HG03520 (cell line): ENCODE results near the gene HNRNPUL1.
A peak's percentile ranks its signal among the peaks of the same experiment; 100 is the strongest.

Source experiments
- ATAC-seq: cut with Tn5 transposase; IDR thresholded peaks from one replicate; pipeline ENCODE4 v1.9.1; 2021; ENCODE audit warnings: mild to moderate bottlenecking, moderate library complexity; ENCODE audit not compliant: unreplicated experiment

Gene HNRNPUL1

GRCh38 chr19:41351339-41352245, 87.4 kb downstream of the HNRNPUL1 start:
- ATAC-seq, result peak; percentile 41

GRCh38 chr19:41352279-41352608, 88.1 kb downstream of the HNRNPUL1 start:
- no peak for ATAC-seq

- no peak for ATAC-seq
Observed at GRCh38 chr19:41352609-41353465, 88.7 kb downstream of the HNRNPUL1 start.

DNA sequence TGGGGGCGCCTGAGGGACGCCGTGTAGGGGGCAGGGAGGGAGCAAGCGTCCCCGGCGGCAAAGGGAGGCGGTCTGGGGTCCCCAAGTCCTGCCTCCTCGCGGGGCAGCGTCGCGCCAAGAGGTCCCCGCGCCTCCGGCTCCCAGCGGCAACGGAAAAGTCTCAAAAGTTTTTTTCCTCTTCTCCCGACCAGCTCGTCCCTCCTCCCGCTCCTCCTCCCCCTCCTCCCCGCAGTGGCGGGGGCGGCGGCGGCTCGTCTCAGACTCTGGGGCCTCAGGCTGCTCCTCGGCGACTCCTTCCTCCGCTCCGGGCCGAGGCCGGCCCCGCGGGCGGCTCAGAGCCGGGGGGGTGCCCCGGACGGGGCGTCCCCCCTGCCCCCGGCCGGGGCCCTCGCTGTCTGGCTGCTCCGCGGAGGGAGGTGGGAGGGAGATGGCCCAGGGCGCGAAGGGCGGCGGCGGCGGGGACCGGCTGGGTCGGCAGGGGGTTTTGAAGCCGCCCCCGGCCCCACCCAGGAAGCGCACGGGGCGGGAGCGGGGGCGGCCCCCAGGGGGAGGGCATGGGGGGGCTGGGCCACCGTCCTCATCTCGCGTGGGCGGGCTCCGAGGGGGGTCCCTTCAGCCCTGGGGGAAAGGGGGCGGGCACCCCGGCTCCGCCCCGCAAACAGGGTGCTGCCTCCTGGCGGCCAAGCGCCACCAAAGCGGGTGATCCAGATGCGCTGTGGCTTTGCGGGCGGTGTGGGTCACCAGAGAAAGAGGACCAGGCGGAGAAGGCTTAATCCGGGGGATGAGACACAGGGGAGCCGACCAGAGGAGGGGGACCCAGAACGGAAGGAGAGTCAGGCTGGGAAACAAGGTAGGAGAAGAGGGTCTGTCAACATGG, 89.5 kb downstream of the HNRNPUL1 start, which contains the start of gene TGFB1:
Gene TGFB1 (minus strand): TSS at position 457 of the 877 bp plus-strand sequence. CDS start 878 bp downstream, outside the sequence.
- ATAC-seq, result peak; percentile 34

GRCh38 chr19:41354343-41354953, 90.3 kb downstream of the HNRNPUL1 start:
- ATAC-seq, result no peak

DNA sequence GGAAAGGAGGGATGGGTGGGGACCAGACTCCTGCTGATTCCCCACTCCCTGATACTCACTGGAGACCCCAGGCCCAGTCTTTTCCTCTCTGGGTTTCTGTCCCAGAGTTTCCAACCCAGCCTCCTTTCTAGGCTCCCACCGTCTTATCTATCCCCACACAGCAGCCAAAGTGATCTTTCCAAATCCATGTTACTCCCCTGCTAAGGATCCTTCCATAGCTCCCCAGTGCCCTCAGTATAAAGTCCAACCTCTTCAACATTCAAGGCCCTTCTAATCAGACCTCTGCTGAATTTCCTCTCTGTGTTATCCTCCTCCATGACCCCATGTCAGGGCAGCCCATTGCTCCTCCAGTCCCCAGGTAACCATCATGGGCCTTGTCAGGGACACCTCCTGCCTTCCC, 90.9 kb downstream of the HNRNPUL1 start:
- no peak for ATAC-seq

GRCh38 chr19:41355802-41356201, 91.6 kb downstream of the HNRNPUL1 start:
- no peak for ATAC-seq

DNA sequence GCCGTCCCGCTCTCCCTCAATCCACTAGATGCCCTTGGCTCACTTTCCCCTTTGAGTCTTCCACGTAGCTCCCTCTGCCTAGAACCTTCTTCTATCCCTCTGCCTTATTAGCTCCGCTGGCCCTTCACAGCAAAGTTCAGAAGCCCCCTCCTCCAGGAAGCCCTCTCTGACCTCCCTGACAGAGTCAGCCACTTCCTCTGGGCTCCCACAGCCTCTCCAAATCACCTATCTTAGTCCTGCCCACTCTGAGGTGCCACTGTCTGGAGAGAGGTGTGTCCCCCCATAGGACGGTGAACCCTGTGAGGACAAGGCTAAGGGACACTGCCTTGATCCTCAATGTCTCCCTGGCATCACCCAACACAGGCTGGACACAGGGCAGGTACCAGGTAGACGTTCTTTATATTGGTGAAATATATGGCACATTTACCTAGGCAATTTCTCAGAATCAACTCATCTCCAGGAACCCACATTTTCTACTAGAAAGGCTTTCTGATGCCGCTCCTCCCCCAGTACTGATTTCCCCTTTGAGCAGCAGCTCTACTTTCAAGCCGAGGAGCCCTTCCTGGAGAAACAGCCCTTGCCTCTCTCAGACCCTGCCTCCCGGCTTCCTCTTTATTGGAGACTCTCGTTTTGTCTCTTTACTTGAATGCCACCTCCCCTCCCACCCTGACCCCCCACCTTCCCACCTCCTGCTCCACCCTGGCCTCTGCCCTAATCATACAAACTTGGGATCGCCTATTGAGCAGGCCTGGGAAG, 93.0 kb downstream of the HNRNPUL1 start:
- no peak for ATAC-seq
